HL-60/S4 treated with phorbol 12-myristate 13-acetate at 8.2 ng/mL for 4 days and 3 days (cell line): ENCODE measurements around the gene TEAD1.

ENCODE experiments used
- in situ Hi-C: fragments of 300-500 bp; cut with MboI; formaldehyde crosslinking; loops from 2 replicates; pipeline ENCODE4 v1.15.0; 2022; ENCODE audit warnings: low sequenced_read_pairs

Gene TEAD1

GRCh38 chr11:12966002-12966401, 291.8 kb downstream of the TEAD1 start:
- in situ Hi-C loops: no loop called here

GRCh38 chr11:12968101-12968500, 293.9 kb downstream of the TEAD1 start:
- in situ Hi-C loops: no loop called here

GRCh38 chr11:12968826-12969225, 294.6 kb downstream of the TEAD1 start:
- in situ Hi-C loops: no loop called here

GRCh38 chr11:12971955-12972354, 297.7 kb downstream of the TEAD1 start:
- in situ Hi-C loops: no loop called here

GRCh38 chr11:12973528-12974181, 299.4 kb downstream of the TEAD1 start:
- in situ Hi-C loops: no loop called here

- in situ Hi-C loops: no loop called here
Measured at GRCh38 chr11:12975195-12975594, 301.0 kb downstream of the TEAD1 start.

GRCh38 chr11:12979928-12980689, 305.9 kb downstream of the TEAD1 start:
- in situ Hi-C loops: no loop called here

- in situ Hi-C loops: no loop called here
Measured at GRCh38 chr11:12981676-12982522, 307.7 kb downstream of the TEAD1 start.

- in situ Hi-C loops: no loop called here
Measured at GRCh38 chr11:12983336-12983735, 309.1 kb downstream of the TEAD1 start.

- in situ Hi-C loops: no loop called here
Measured at GRCh38 chr11:12986194-12986898, 312.1 kb downstream of the TEAD1 start.

GRCh38 chr11:12989428-12990161, 315.4 kb downstream of the TEAD1 start:
- in situ Hi-C loops: no loop called here

GRCh38 chr11:12990162-12990480, 315.9 kb downstream of the TEAD1 start:
- in situ Hi-C loops: no loop called here

- in situ Hi-C loops: no loop called here
Measured at GRCh38 chr11:12991426-12991825, 317.2 kb downstream of the TEAD1 start.

GRCh38 chr11:12993626-12994025, 319.4 kb downstream of the TEAD1 start:
- in situ Hi-C loops: no loop called here
